Erythroblast (primary cell): ENCODE measurements around the gene PHF12.
"Not testable (repeated sequence)": the region's sequence is repeated elsewhere in the genome, so short reads cannot be mapped to it uniquely, and the experiment has no call there.

Experiments used
- GATA1 ChIP-seq: IDR thresholded peaks from 2 replicates; pipeline ENCODE4 v1.6.1; 2011; ENCODE audit warnings: low read depth, mild to moderate bottlenecking, control low read depth, low read length, moderate library complexity
- POLR2A ChIP-seq: IDR thresholded peaks from 2 replicates; pipeline ENCODE4 v1.6.1; 2011; ENCODE audit warnings: mild to moderate bottlenecking, low read length

DNA sequence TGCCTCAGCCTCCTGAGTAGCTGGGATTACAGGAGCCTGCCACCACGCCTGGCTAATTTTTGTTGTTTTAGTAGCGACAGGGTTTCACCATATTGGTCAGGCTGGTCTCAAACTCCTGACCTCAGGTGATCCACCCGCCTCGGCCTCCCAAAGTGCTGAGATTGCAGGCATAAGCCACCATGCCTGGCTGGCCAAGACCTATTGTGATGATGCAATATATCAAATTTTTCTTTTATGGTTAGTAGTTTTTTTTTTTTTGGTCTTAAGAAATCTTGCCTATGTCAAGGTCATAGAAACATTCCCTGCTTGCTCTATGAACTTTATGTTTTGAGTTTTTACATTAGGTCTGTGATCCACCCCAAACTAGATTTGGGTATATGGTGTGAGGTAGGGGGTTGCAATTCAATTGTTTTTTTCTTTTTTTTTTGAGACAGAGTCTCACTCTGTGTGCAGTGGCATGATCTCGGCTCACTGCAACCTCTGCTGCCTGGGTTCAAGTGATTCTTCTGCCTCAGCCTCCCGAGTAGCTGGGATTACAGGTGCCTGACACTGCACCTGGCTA lies 74.1 kb downstream of the PHF12 start:
- not testable (repeated sequence) for TF ChIP-seq POLR2A, GATA1
